Ovary (tissue), 9 donors: Measurements from ENCODE around the gene OPCML. TPM values are rescaled to one million over a fixed set of nuclear protein-coding genes. Genes with fewer than 3 reads are reported as not detected.

Source experiments
- DNase-seq, 5 donors: peaks; one replicate each; pipeline ENCODE4 v3.0.0-alpha.2; 2019 to 2020
- H3K27ac ChIP-seq, 2 donors: fragments of 200-600 bp; one replicate each; pipeline versions ENCODE4 v1.5.1 to v1.8.0; 2019 to 2022
- H3K27me3 ChIP-seq: fragments of 200-600 bp; one replicate; pipeline ENCODE4 v1.8.0; 2022
- H3K36me3 ChIP-seq: fragments of 200-600 bp; sonication (generic); one replicate; pipeline ENCODE4 v1.5.1; 2019
- H3K4me1 ChIP-seq: one replicate; pipeline ENCODE4 v1.8.1; 2013; ENCODE audit warnings: mild to moderate bottlenecking, moderate library complexity; ENCODE audit not compliant: insufficient read depth
- H3K4me3 ChIP-seq: fragments of 200-600 bp; sonication (generic); one replicate; pipeline ENCODE4 v1.5.1; 2017
- H3K9me3 ChIP-seq, 2 donors: fragments of 200-600 bp in 1 of 2; sonication (generic) in 1 of 2; one replicate each; pipeline versions ENCODE4 v1.5.1 to v1.8.1; 2013 to 2019; ENCODE audit warnings: mild to moderate bottlenecking in 1 of 2, moderate library complexity in 1 of 2
- EP300 ChIP-seq: sonication (generic); formaldehyde crosslinking; IDR thresholded peaks from one replicate; pipeline ENCODE4 v1.6.1; 2017; ENCODE audit warnings: antibody characterized with exemption
- POLR2A ChIP-seq: fragments of 450-650 bp; IDR thresholded peaks from one replicate; pipeline ENCODE4 v1.6.1; 2017; ENCODE audit warnings: antibody characterized with exemption, mild to moderate bottlenecking, moderate library complexity
- WGBS, 3 donors: extraction: QIAGEN DNeasy Blood & Tissue Kit in 1 of 3; methylation state at CpG; one replicate each; pipeline versions ENCODE4 v1.1.5 to v1.1.7; 2013 to 2017; 5-methylcytosine and 5-hydroxymethylcytosine counted together
- intact Hi-C, 4 donors: fragments of 100-400 bp; cut with DNase I; formaldehyde crosslinking; loops; one replicate each; pipeline versions ENCODE4 v1.11.0 to v1.15.1; 2022 to 2023
- polyA plus RNA-seq, 2 donors: library from polyadenylated mRNA; stranded (reverse); fragments of 200-250 nt in 1 of 2; fragments of 350-450 nt in 1 of 2; fragmentation: Illumina TruSeq in 1 of 2; extraction: RNeasy Lipid Tissue Mini Kit (QIAGEN cat#74804) in 1 of 2; gene quantifications; one replicate each; pipeline ENCODE4 v1.2.3, GENCODE V29; 2013 to 2014
- total RNA-seq, 7 donors: library from RNA; depleted of rRNA in 2 of 7; stranded (reverse); fragments of >200 nt in 2 of 7; fragmentation: NEBNext Ultra II Directional in 3 of 7; extraction: Animal tissue kit (Norgen Biotek cat#: 25700) in 3 of 7; gene quantifications; one replicate each; pipeline versions ENCODE4 v1.1.0 to v1.2.4, GENCODE V29; 2016 to 2023
- TF ChIP-seq, protein P1 (sequence below), 3 donors: fragments of 450-650 bp in 2 of 3; fragments of 200-600 bp in 1 of 3; IDR thresholded peaks; one replicate each; pipeline versions ENCODE4 v1.5.1 to v1.8.0; 2016 to 2022; ENCODE audit warnings: antibody characterized with exemption in 3 of 3, mild to moderate bottlenecking in 1 of 3
- donor health status: DM: no; HTN: no; CAD: no; lungs with moderate emphysema.
- donor health status: DM: no; HTN: no; CAD: no.
- donor health status: Bipolar disorder and iron deficiency.
- donor health status: DM: yes; HTN: yes; CAD: no.
- donor health status: DM: no; HTN: no; CAD: no.
- donor health status: DM: yes; HTN: yes; CAD: no.

Gene OPCML
- total and polyA plus RNA-seq, 9 donors = under 0.01 to 2.8 (median 0.32) TPM; not detected in 2

- DNase-seq = no peak
- Histone ChIP-seq H3K27me3 (no peaks in the 10 kb centered on the region), H3K36me3 (no peaks in the 10 kb centered on the region), H3K27ac (no peak overlapping the region), H3K4me3 (no peak overlapping the region), H3K4me1 (no peaks in the 10 kb centered on the region), H3K9me3 (no peaks in the 10 kb centered on the region)
- TF ChIP-seq POLR2A = no peak
- TF ChIP-seq, protein P1, sequence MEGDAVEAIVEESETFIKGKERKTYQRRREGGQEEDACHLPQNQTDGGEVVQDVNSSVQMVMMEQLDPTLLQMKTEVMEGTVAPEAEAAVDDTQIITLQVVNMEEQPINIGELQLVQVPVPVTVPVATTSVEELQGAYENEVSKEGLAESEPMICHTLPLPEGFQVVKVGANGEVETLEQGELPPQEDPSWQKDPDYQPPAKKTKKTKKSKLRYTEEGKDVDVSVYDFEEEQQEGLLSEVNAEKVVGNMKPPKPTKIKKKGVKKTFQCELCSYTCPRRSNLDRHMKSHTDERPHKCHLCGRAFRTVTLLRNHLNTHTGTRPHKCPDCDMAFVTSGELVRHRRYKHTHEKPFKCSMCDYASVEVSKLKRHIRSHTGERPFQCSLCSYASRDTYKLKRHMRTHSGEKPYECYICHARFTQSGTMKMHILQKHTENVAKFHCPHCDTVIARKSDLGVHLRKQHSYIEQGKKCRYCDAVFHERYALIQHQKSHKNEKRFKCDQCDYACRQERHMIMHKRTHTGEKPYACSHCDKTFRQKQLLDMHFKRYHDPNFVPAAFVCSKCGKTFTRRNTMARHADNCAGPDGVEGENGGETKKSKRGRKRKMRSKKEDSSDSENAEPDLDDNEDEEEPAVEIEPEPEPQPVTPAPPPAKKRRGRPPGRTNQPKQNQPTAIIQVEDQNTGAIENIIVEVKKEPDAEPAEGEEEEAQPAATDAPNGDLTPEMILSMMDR (IDR thresholded peaks at IDR 0.05) = no peak
- no peak for TF ChIP-seq EP300
- intact Hi-C loops = no loop called here
- WGBS, 3 donors = 80 to 87% (median 83%) methylated on average over 8 of the region's 8 CpGs
Measured at GRCh38 chr11:132648851-132649250, 883.5 kb downstream of the OPCML start.

DNA sequence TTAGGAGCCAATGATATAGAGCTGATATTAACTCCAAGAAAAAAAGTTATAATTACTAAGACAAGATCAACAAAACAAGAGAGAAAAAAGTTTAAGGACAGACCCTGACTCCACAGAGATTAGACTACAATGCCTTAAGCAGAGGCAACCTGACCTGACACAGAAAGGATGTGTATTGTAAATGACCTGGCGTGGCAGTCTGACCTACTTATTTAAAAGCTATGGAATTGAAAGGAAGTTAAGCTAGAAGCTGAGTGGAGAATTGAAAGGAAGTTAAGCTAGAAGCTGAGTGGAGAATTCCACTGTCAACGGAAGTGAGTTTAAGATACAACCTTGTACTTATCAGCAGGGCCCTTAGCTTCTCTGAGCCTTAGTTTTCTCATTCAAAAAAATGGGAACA lies 885.4 kb downstream of the OPCML start:
- Histone ChIP-seq H3K4me3 (no peak overlapping the region), H3K27ac (no peak overlapping the region), H3K9me3 (no peaks in the 10 kb centered on the region), H3K4me1 (no peaks in the 10 kb centered on the region), H3K36me3 (no peaks in the 10 kb centered on the region), H3K27me3 (no peaks in the 10 kb centered on the region)
- WGBS, 3 donors = 63 to 77% (median 72%) methylated on average over 2 of the region's 2 CpGs
- TF ChIP-seq, protein P1 (IDR thresholded peaks at IDR 0.05) = no peak
- TF ChIP-seq EP300 (no peak), POLR2A (no peak)
- intact Hi-C loops = no loop called here
- DNase-seq = no peak

DNA sequence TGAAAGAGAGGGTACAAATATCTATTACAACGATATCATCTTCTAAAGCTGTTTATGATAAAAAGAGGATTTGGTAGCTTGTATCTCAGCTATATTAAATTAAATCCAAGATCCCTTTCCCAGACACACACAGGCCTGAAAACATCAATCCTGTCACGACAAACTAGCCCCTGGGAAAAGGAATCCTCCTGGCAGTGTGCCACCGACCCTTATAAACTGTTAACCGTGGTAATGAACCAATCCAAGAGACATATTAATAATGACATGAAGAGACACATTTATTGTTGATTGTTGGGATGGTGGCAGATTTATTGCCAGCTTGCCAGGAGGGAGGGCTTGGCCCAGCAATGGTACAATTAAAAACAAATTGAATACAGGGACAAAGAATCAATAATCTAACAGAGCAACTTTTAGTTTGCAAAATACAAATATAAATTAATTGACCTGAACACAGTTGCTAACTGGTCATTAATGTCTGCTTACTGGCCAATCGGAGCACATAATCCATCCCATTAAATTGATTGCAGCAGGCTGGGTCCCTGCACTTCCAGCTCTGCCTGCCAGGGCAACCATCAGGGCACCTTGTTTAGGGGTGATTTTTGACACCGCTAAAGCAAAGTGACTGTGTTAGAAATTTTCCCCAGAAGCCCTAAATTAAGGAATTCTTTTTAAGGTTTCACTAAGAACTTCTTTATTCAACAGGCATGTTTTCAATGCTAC lies 887.6 kb downstream of the OPCML start:
- 39 to 43% (median 42%) methylated on average over 6 of the region's 6 CpGs for WGBS, 3 donors
- Histone ChIP-seq H3K27ac (no peak overlapping the region), H3K27me3 (no peaks in the 10 kb centered on the region), H3K4me3 (no peak overlapping the region), H3K36me3 (no peaks in the 10 kb centered on the region), H3K9me3 (no peaks in the 10 kb centered on the region), H3K4me1 (no peaks in the 10 kb centered on the region)
- intact Hi-C loops = no loop called here
- no peak for DNase-seq
- no peak for TF ChIP-seq POLR2A
- TF ChIP-seq EP300 = no peak

GRCh38 chr11:132643239-132643638 lies 889.1 kb downstream of the OPCML start:
- no peak for DNase-seq
- TF ChIP-seq EP300 = no peak
- TF ChIP-seq POLR2A = no peak
- TF ChIP-seq, protein P1 (IDR thresholded peaks at IDR 0.05) = no peak
- no peaks in the 10 kb centered on the region for H3K36me3 ChIP-seq
- H3K9me3 ChIP-seq = no peaks in the 10 kb centered on the region
- H3K27ac ChIP-seq = no peak overlapping the region
- intact Hi-C loops = no loop called here
- no peaks in the 10 kb centered on the region for H3K4me1 ChIP-seq
- H3K27me3 ChIP-seq = no peaks in the 10 kb centered on the region
- WGBS, 3 donors = 62 to 66% (median 63%) methylated on average over 9 of the region's 9 CpGs
- no peak overlapping the region for H3K4me3 ChIP-seq

- Histone ChIP-seq H3K36me3 (no peaks in the 10 kb centered on the region), H3K4me3 (no peak overlapping the region), H3K27ac (no peak overlapping the region), H3K4me1 (no peaks in the 10 kb centered on the region), H3K27me3 (no peaks in the 10 kb centered on the region), H3K9me3 (no peaks in the 10 kb centered on the region)
- 70 to 89% (median 77%) methylated on average over 3 of the region's 3 CpGs for WGBS, 3 donors
- no peak for TF ChIP-seq POLR2A
- no peak for TF ChIP-seq EP300
- TF ChIP-seq, protein P1 (IDR thresholded peaks at IDR 0.05) = no peak
- intact Hi-C loops = no loop called here
- DNase-seq = no peak
Measured at GRCh38 chr11:132640952-132641351, 891.3 kb downstream of the OPCML start.
